ENCODE measurements around the gene CCNY.
A peak's percentile ranks its signal among the peaks of the same experiment; 100 is the strongest.

The CCNY gene

DNA sequence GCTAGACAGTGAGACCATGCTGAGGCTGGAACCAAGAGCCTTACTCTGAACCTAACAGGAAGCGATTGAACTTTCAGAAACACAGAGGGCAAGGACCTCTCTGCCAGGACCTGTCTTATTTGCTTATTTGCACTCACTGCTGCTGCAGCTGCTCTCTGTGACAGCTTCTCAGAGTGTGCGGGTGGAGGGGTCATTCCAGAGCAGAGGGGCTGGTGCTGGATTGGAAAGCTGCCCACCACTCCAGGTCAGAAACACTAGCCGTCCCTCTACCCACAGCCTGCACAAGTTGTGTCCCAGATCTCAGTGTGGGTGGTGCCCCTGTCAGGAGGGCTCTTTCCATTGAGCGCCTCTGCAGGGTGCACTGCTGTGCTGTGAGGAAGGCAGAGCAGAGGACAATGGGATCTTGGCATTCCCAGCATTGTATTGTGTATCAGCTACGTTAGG lies 126.2 kb downstream of the CCNY start:
- TF ChIP-seq CTCF (conservative IDR thresholded peaks at IDR 0.05; ENCODE audit: control insufficient read depth, insufficient read depth, low read depth, low read length) = no peak
- H3K4me3 ChIP-seq (ENCODE audit: control insufficient read depth, low read depth, low read length) = no peak overlapping the region

GRCh38 chr10:35463105-35463867 lies 127.0 kb downstream of the CCNY start:
- no peak for TF ChIP-seq CTCF (conservative IDR thresholded peaks at IDR 0.05; ENCODE audit: control insufficient read depth, insufficient read depth, low read depth, low read length)
- DNase-seq (ENCODE audit: low read depth) = no peak
- no peak overlapping the region for H3K4me3 ChIP-seq (ENCODE audit: control insufficient read depth, low read depth, low read length)

More for the DNA sequence above, 126.2 kb downstream of the CCNY start:
- no peak for DNase-seq (ENCODE audit: low read depth)

GRCh38 chr10:35463878-35464277 lies 127.6 kb downstream of the CCNY start:
- DNase-seq (ENCODE audit: low read depth) = no peak
- no peak for TF ChIP-seq CTCF (conservative IDR thresholded peaks at IDR 0.05; ENCODE audit: control insufficient read depth, insufficient read depth, low read depth, low read length)
- H3K4me3 ChIP-seq (ENCODE audit: control insufficient read depth, low read depth, low read length) = no peak overlapping the region

DNA sequence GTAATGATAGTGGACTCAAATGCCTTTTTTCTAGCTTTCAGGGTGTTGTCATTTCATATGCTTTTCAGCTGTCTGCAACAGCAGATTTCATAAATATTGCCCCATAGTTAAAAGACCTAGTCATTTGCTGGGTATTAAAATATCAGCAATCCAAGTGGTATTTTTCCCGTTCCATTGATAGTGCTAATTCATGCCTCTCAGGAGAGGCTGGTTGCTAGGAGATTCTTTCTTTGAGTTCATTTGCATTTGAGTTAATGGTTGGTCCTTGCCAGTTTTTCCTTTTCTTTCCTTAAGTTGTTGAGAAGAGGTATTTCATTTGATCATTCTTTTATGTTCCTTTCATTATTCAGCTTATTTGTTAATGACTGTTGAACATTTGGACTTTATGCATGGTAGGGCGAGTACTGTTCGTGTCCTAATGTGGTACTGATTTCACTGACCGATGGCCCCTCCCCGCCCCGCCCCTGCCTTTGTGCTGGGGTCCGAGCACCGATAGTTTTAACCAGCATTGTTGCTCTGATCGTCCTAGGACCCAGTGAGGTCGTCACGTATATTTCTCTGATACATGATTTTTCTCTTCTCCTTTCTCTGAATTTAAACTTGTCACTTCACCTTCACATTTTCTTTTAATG lies 128.6 kb downstream of the CCNY start:
- peak; percentile 34 for DNase-seq (ENCODE audit: low read depth)
- no peak for TF ChIP-seq CTCF (conservative IDR thresholded peaks at IDR 0.05; ENCODE audit: control insufficient read depth, insufficient read depth, low read depth, low read length)
- no peak overlapping the region for H3K4me3 ChIP-seq (ENCODE audit: control insufficient read depth, low read depth, low read length)

GRCh38 chr10:35465673-35466072 lies 129.4 kb downstream of the CCNY start:
- DNase-seq (ENCODE audit: low read depth) = no peak
- TF ChIP-seq CTCF (conservative IDR thresholded peaks at IDR 0.05; ENCODE audit: control insufficient read depth, insufficient read depth, low read depth, low read length) = no peak

DNA sequence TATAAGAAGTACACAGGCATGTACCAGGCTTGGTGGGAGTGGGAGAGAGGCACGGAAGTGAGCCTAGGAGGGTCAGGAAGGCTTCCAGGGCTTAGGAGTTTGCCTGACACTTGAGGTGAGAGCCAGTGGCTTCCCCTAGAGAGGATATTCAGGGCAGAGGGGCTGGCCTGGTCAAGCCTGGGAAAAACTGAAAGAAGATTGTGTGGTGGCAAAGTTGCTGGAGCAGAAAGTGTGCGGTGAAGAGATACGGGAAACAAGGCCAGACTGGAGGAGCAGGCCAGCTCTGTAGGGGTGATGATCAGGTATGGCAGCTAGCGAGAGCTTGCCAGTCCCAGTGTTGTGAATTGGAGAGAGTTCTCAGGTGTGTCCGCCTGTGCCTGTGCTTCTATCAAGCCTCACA lies 129.9 kb downstream of the CCNY start:
- no peak overlapping the region for H3K4me3 ChIP-seq (ENCODE audit: control insufficient read depth, low read depth, low read length)
- DNase-seq (ENCODE audit: low read depth) = no peak
- no peak for TF ChIP-seq CTCF (conservative IDR thresholded peaks at IDR 0.05; ENCODE audit: control insufficient read depth, insufficient read depth, low read depth, low read length)

More at GRCh38 chr10:35465673-35466072, 129.4 kb downstream of the CCNY start:
- H3K4me3 ChIP-seq (ENCODE audit: control insufficient read depth, low read depth, low read length) = no peak overlapping the region
